Prostate gland (tissue), 2 donors: ENCODE results near the gene SPTBN1. TPM values are rescaled to one million over a fixed set of nuclear protein-coding genes. Genes with fewer than 3 reads are reported as not detected.

ENCODE experiments used
- DNase-seq: peaks from one replicate; pipeline ENCODE4 v3.0.0-alpha.2; 2019; ENCODE audit warnings: low spot score
- H3K27ac ChIP-seq, 2 donors: fragments of 200-600 bp; sonication (generic); 2 replicates each; pipeline ENCODE4 v1.5.1; 2017 to 2019
- H3K27me3 ChIP-seq: fragments of 200-600 bp; sonication (generic); replicated peaks from 2 replicates; pipeline ENCODE4 v1.5.1; 2019; ENCODE audit not compliant: insufficient read depth
- H3K36me3 ChIP-seq, 2 donors: fragments of 200-600 bp; sonication (generic); 1 replicate in 1 of 2; 2 replicates in 1 of 2; pipeline versions ENCODE4 v1.5.1 to v1.8.1; 2017 to 2019
- H3K4me1 ChIP-seq: fragments of 200-600 bp; sonication (generic); replicated peaks from 2 replicates; pipeline ENCODE4 v1.5.1; 2019
- H3K4me3 ChIP-seq, 2 donors: fragments of 200-600 bp; sonication (generic); 2 replicates each; pipeline ENCODE4 v1.5.1; 2017 to 2019
- H3K9me3 ChIP-seq: fragments of 200-600 bp; sonication (generic); 2 replicates; pipeline ENCODE4 v1.5.1; 2017
- CTCF ChIP-seq, 4 experiments: fragments of 200-600 bp in 2 of 4; fragments of 450-650 bp in 2 of 4; sonication (generic) in 2 of 4; IDR thresholded peaks; 1 replicate in 3 of 4; 2 replicates in 1 of 4; pipeline ENCODE4 v1.5.1; 2016 to 2019; ENCODE audit warnings: antibody characterized with exemption in 4 of 4, mild to moderate bottlenecking in 2 of 4, moderate library complexity in 2 of 4
- POLR2A ChIP-seq: fragments of 450-650 bp; IDR thresholded peaks from one replicate; pipeline ENCODE4 v1.6.1; 2016; ENCODE audit warnings: antibody characterized with exemption, mild to moderate bottlenecking
- POLR2AphosphoS5 ChIP-seq: sonication (generic); formaldehyde crosslinking; IDR thresholded peaks from one replicate; pipeline ENCODE4 v1.6.1; 2017; ENCODE audit warnings: antibody characterized with exemption
- WGBS: methylation state at CpG from one replicate; pipeline ENCODE4 v1.1.5; 2018; 5-methylcytosine and 5-hydroxymethylcytosine counted together
- intact Hi-C: fragments of 100-400 bp; cut with DNase I; formaldehyde crosslinking; loops from one replicate; pipeline ENCODE4 v1.14.2; 2022
- total RNA-seq, 2 donors: library from RNA; depleted of rRNA; stranded (reverse); fragments of >200 nt; gene quantifications; one replicate each; pipeline ENCODE4 v1.1.0, GENCODE V29; 2016

SPTBN1 gene
- total RNA-seq, 2 donors from 2014 or later = 146 to 348 TPM

GRCh38 chr2:54615832-54616534 is 159.9 kb downstream of the SPTBN1 start:
- Histone ChIP-seq H3K27me3 (no peaks in the 10 kb centered on the region), H3K36me3 (no peaks in the 10 kb centered on the region), H3K4me1 (peaks cover 14% of the 10 kb centered on the region), H3K9me3 (no peaks in the 10 kb centered on the region), H3K27ac (peak overlapping the region in 1 of 2 donors; percentile 53), H3K4me3 (no peak overlapping the region)
- intact Hi-C loops = no loop called here
- DNase-seq = no peak
- no peak for TF ChIP-seq POLR2A
- no peak for TF ChIP-seq POLR2AphosphoS5
- no peak for TF ChIP-seq CTCF (IDR thresholded peaks at IDR 0.05)
- WGBS = 80% methylated on average over 5 of the region's 5 CpGs

GRCh38 chr2:54617409-54617808 is 161.3 kb downstream of the SPTBN1 start:
- H3K27ac ChIP-seq = peak overlapping the region; percentile 53
- intact Hi-C loops = no loop called here
- peaks cover 13% of the 10 kb centered on the region for H3K4me1 ChIP-seq
- no peaks in the 10 kb centered on the region for H3K36me3 ChIP-seq
- H3K27me3 ChIP-seq = no peaks in the 10 kb centered on the region
- no peak overlapping the region for H3K4me3 ChIP-seq
- 12% methylated on average over 7 of the region's 7 CpGs for WGBS
- no peaks in the 10 kb centered on the region for H3K9me3 ChIP-seq
- TF ChIP-seq CTCF (IDR thresholded peaks at IDR 0.05) (no peak), POLR2AphosphoS5 (peak; percentile 86)
- peak; percentile 63 for DNase-seq

- H3K4me3 ChIP-seq = no peak overlapping the region
- 37% methylated on average over 5 of the region's 5 CpGs for WGBS
- TF ChIP-seq POLR2A = no peak
- no peak for TF ChIP-seq POLR2AphosphoS5
- no peak for TF ChIP-seq CTCF (IDR thresholded peaks at IDR 0.05)
- intact Hi-C loops = no loop called here
- H3K27me3 ChIP-seq = no peaks in the 10 kb centered on the region
- peak overlapping the region; percentile 27 to 53 for H3K27ac ChIP-seq
- no peak for DNase-seq
- no peaks in the 10 kb centered on the region for H3K9me3 ChIP-seq
- H3K36me3 ChIP-seq = no peaks in the 10 kb centered on the region
- H3K4me1 ChIP-seq = peaks cover 5% of the 10 kb centered on the region
Measured at GRCh38 chr2:54618646-54619565, 162.8 kb downstream of the SPTBN1 start.

GRCh38 chr2:54619660-54620231 is 163.6 kb downstream of the SPTBN1 start:
- no peaks in the 10 kb centered on the region for H3K9me3 ChIP-seq
- intact Hi-C loops = no loop called here
- 58% methylated on average over 9 of the region's 9 CpGs for WGBS
- peaks cover 4% of the 10 kb centered on the region for H3K4me1 ChIP-seq
- H3K4me3 ChIP-seq = no peak overlapping the region
- no peaks in the 10 kb centered on the region for H3K27me3 ChIP-seq
- peak overlapping the region; percentile 27 to 53 for H3K27ac ChIP-seq
- TF ChIP-seq POLR2A = no peak
- TF ChIP-seq POLR2AphosphoS5 = no peak
- TF ChIP-seq CTCF (IDR thresholded peaks at IDR 0.05) = no peak
- H3K36me3 ChIP-seq = no peaks in the 10 kb centered on the region
- DNase-seq = no peak
